Measurements from ENCODE around the gene HEYL.

Gene HEYL

DNA sequence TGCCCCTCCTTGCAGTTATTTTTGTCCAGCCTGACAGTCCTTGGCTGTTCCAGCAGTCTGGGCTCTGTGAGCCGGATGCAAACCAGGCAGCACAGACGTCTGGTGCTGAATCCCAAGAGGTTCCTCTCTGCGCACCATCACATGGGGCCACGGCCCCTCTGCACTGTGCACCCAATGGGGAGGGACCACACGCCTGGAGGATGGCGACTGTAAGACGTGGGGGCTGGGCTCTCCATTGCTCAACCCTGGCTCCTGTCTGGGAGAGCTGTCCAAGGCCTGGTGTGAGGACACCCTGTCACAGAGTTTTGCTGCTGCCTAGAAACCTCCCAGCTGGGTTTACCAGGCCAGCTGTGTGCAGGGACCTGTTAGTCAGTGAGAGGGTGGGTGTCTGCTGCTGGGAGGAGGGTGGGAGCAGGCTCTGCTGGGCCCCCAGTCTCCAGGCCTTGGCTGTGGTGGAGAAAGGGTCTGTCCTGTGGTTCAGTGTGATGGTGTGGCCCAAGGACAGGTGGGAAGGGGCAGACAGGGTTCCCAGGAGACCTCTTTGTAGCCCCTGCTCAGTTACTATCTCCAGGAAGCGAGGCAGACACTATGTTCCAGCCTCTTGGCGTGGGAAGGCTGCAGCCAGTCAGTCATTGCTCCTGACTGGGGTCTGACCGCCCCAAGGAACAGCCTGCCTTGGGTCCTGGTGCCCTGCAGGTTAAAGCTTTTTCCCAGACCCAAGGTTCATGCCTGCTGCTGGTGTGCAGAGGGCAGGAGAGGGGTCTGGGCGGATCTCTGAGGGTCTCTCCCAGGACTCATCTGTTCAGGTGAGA, 13.8 kb downstream of the HEYL start:
- Histone ChIP-seq H3K4me1 (ENCODE audit: control insufficient read depth, insufficient read depth, low read length, poor library complexity, severe bottlenecking) (no peaks in the 10 kb centered on the region), H3K36me3 (ENCODE audit: control insufficient read depth, insufficient read depth, low read length) (no peaks in the 10 kb centered on the region), H3K9me3 (ENCODE audit: control insufficient read depth, low read length) (no peaks in the 10 kb centered on the region), H3K27ac (ENCODE audit: low read depth, low read length, severe bottlenecking) (peak overlapping the region; percentile 39), H3K4me3 (ENCODE audit: extremely low read depth, insufficient read depth, low read length, poor library complexity, severe bottlenecking) (no peak overlapping the region)
- WGBS, 2 experiments (ENCODE audit: insufficient coverage in 2 of 2) = 74 to 84% methylated on average over 11 of the region's 11 CpGs

DNA sequence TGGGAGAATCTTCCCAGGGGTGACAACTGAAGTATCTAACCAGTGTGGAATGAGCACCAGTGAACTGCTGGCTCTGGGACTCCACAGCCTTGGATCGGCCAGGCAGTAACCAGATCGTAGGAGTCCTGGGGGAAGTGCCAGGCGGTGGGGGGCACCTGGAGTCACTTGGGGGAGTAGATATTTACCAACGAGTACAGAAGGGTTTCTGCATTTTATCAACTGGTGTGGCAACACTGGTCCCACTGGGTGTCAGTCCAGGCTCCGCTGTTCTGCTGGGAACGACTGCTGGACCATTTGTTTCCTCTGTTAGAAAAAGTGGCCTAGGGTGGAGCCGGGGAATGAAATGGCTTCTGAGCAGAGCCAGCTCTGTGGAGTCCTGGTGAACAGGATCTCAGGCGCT, 14.4 kb downstream of the HEYL start:
- Histone ChIP-seq H3K9me3 (ENCODE audit: control insufficient read depth, low read length) (no peaks in the 10 kb centered on the region), H3K36me3 (ENCODE audit: control insufficient read depth, insufficient read depth, low read length) (no peaks in the 10 kb centered on the region), H3K27ac (ENCODE audit: low read depth, low read length, severe bottlenecking) (peak overlapping the region; percentile 39), H3K4me3 (ENCODE audit: extremely low read depth, insufficient read depth, low read length, poor library complexity, severe bottlenecking) (no peak overlapping the region), H3K4me1 (ENCODE audit: control insufficient read depth, insufficient read depth, low read length, poor library complexity, severe bottlenecking) (no peaks in the 10 kb centered on the region)
- 69 to 76% methylated on average over 6 to 8 of the region's 8 CpGs for WGBS, 2 experiments (ENCODE audit: insufficient coverage in 2 of 2)

GRCh38 chr1:39623053-39623452, 16.4 kb downstream of the HEYL start:
- 83 to 89% methylated on average over 5 to 6 of the region's 6 CpGs for WGBS, 2 experiments (ENCODE audit: insufficient coverage in 2 of 2)
- H3K4me1 ChIP-seq (ENCODE audit: control insufficient read depth, insufficient read depth, low read length, poor library complexity, severe bottlenecking) = no peaks in the 10 kb centered on the region

DNA sequence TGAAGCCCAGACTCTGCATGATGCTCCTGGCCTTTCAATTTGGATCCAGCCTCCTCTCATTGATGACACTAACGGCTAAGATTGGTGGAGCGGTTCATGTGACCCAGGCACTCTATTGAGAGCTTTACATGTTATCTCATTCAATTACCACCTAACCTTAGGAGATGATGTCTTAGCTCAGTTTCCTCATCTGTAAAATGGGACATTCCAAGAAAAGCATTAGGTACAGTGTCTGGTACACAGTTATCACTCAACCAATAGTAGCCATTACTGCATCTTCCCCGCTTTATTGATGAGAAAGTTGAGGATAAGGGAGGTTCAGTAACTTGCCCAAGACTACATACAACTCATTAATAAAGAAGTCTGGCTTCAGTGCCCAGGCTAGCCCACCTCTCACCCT, 17.0 kb downstream of the HEYL start:
- Histone ChIP-seq H3K4me1 (ENCODE audit: control insufficient read depth, insufficient read depth, low read length, poor library complexity, severe bottlenecking) (no peaks in the 10 kb centered on the region), H3K27ac (ENCODE audit: low read depth, low read length, severe bottlenecking) (no peak overlapping the region), H3K9me3 (ENCODE audit: control insufficient read depth, low read length) (no peaks in the 10 kb centered on the region), H3K4me3 (ENCODE audit: extremely low read depth, insufficient read depth, low read length, poor library complexity, severe bottlenecking) (no peak overlapping the region), H3K36me3 (ENCODE audit: control insufficient read depth, insufficient read depth, low read length) (no peaks in the 10 kb centered on the region)
- 93 to 95% methylated on average over 2 of the region's 3 CpGs for WGBS, 2 experiments (ENCODE audit: insufficient coverage in 2 of 2)

More at GRCh38 chr1:39623053-39623452, 16.4 kb downstream of the HEYL start:
- H3K27ac ChIP-seq (ENCODE audit: low read depth, low read length, severe bottlenecking) = no peak overlapping the region
- no peaks in the 10 kb centered on the region for H3K9me3 ChIP-seq (ENCODE audit: control insufficient read depth, low read length)
- H3K4me3 ChIP-seq (ENCODE audit: extremely low read depth, insufficient read depth, low read length, poor library complexity, severe bottlenecking) = no peak overlapping the region
- no peaks in the 10 kb centered on the region for H3K36me3 ChIP-seq (ENCODE audit: control insufficient read depth, insufficient read depth, low read length)

DNA sequence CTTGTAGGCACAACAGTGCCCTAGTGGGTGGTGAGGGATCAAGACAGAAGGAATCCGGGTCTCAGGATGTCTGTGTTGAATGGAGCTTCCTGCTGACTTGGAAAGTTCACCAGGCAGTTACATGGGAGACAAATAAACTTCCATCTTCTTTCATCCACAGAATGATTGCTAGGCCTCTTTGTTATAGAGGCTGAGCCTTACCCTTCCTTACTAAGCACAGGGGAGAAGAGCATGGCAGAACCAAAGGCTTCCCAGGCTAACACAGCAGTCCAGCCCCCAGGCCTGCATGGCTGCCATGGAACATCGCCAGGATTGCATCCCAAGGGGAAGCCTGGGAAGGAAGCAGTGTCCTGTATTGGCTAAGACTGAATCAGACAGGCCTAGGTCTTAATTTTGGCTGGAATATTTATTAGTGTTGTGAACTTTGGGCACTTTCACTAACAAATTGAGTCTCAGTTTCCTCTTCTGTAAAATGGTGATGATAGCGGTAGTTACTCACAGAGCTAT, 18.7 kb downstream of the HEYL start:
- H3K9me3 ChIP-seq (ENCODE audit: control insufficient read depth, low read length) = no peaks in the 10 kb centered on the region
- H3K36me3 ChIP-seq (ENCODE audit: control insufficient read depth, insufficient read depth, low read length) = no peaks in the 10 kb centered on the region
- H3K4me3 ChIP-seq (ENCODE audit: extremely low read depth, insufficient read depth, low read length, poor library complexity, severe bottlenecking) = no peak overlapping the region
- no peaks in the 10 kb centered on the region for H3K4me1 ChIP-seq (ENCODE audit: control insufficient read depth, insufficient read depth, low read length, poor library complexity, severe bottlenecking)
- H3K27ac ChIP-seq (ENCODE audit: low read depth, low read length, severe bottlenecking) = no peak overlapping the region
- 88 to 90% methylated on average over 2 of the region's 3 CpGs for WGBS, 2 experiments (ENCODE audit: insufficient coverage in 2 of 2)

- peaks cover 5% of the 10 kb centered on the region for H3K4me1 ChIP-seq (ENCODE audit: control insufficient read depth, insufficient read depth, low read length, poor library complexity, severe bottlenecking)
- H3K27ac ChIP-seq (ENCODE audit: low read depth, low read length, severe bottlenecking) = no peak overlapping the region
- H3K9me3 ChIP-seq (ENCODE audit: control insufficient read depth, low read length) = no peaks in the 10 kb centered on the region
- no peaks in the 10 kb centered on the region for H3K36me3 ChIP-seq (ENCODE audit: control insufficient read depth, insufficient read depth, low read length)
- no peak overlapping the region for H3K4me3 ChIP-seq (ENCODE audit: extremely low read depth, insufficient read depth, low read length, poor library complexity, severe bottlenecking)
- 94 to 100% methylated on average over 1 to 2 of the region's 4 CpGs for WGBS, 2 experiments (ENCODE audit: insufficient coverage in 2 of 2)
Measured at GRCh38 chr1:39617488-39618049, 21.9 kb downstream of the HEYL start.

DNA sequence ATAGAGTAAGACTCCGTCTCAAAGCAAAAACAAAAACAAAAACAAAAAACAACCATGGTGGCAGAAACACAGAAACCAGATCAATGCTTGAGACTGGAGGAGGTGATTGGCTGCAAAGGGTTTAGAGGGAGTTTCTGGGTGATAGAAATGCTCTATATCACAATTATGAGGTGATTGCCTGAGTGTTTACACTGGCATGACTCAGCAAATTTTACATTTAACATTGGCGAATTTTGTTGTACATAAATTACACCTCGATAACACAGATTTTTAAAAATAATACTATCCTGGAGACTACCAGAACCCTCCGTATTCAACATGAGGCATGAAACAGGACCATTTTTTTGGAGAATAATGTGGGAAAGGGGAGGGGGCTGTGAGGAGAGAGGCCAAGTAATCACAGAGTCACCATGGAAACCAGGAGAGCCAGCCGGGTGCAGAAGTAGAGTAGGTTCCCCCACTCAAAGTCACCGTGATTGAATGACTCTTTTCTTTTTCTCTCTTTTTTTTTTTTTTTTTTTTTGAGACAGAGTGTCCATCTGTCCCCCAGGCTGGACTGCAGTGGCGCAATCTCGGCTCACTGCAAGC, 24.3 kb downstream of the HEYL start:
- Histone ChIP-seq H3K9me3 (ENCODE audit: control insufficient read depth, low read length) (no peaks in the 10 kb centered on the region), H3K36me3 (ENCODE audit: control insufficient read depth, insufficient read depth, low read length) (no peaks in the 10 kb centered on the region), H3K27ac (ENCODE audit: low read depth, low read length, severe bottlenecking) (no peak overlapping the region), H3K4me1 (ENCODE audit: control insufficient read depth, insufficient read depth, low read length, poor library complexity, severe bottlenecking) (peaks cover 5% of the 10 kb centered on the region), H3K4me3 (ENCODE audit: extremely low read depth, insufficient read depth, low read length, poor library complexity, severe bottlenecking) (no peak overlapping the region)
- 78 to 79% methylated on average over 1 to 3 of the region's 8 CpGs for WGBS, 2 experiments (ENCODE audit: insufficient coverage in 2 of 2)

- H3K4me1 ChIP-seq (ENCODE audit: control insufficient read depth, insufficient read depth, low read length, poor library complexity, severe bottlenecking) = peaks cover 5% of the 10 kb centered on the region
- H3K27ac ChIP-seq (ENCODE audit: low read depth, low read length, severe bottlenecking) = no peak overlapping the region
- 93 to 100% methylated on average over 5 to 6 of the region's 6 CpGs for WGBS, 2 experiments (ENCODE audit: insufficient coverage in 2 of 2)
- H3K9me3 ChIP-seq (ENCODE audit: control insufficient read depth, low read length) = no peaks in the 10 kb centered on the region
- no peaks in the 10 kb centered on the region for H3K36me3 ChIP-seq (ENCODE audit: control insufficient read depth, insufficient read depth, low read length)
- H3K4me3 ChIP-seq (ENCODE audit: extremely low read depth, insufficient read depth, low read length, poor library complexity, severe bottlenecking) = no peak overlapping the region
Measured at GRCh38 chr1:39614488-39614887, 25.0 kb downstream of the HEYL start.

DNA sequence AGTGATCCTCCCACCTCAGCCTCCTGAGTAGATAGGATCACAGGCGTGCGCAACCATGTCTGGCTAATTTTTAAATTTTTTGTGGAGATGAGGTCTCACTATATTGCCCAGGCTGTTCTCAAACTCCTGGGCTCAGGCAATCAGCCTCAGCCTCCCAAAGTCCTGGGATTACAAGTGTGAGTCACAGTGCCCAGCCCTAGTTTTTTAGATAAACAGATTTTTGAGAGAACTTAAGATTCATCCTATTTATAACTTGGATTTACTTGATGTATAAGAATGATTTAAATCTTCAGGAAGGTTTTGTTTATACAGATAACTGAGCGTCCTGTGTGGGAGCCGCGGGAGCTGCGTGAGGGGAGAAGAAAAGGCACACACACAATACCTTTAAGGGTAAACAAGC, 26.2 kb downstream of the HEYL start:
- Histone ChIP-seq H3K36me3 (ENCODE audit: control insufficient read depth, insufficient read depth, low read length) (no peaks in the 10 kb centered on the region), H3K27ac (ENCODE audit: low read depth, low read length, severe bottlenecking) (no peak overlapping the region), H3K4me1 (ENCODE audit: control insufficient read depth, insufficient read depth, low read length, poor library complexity, severe bottlenecking) (peaks cover 5% of the 10 kb centered on the region), H3K4me3 (ENCODE audit: extremely low read depth, insufficient read depth, low read length, poor library complexity, severe bottlenecking) (no peak overlapping the region), H3K9me3 (ENCODE audit: control insufficient read depth, low read length) (no peaks in the 10 kb centered on the region)
- WGBS, 2 experiments (ENCODE audit: insufficient coverage in 2 of 2) = 88% methylated on average over 4 of the region's 6 CpGs; no CpG with 5 or more reads in 1 of the 2 experiments

GRCh38 chr1:39609618-39610331, 29.7 kb downstream of the HEYL start:
- H3K4me3 ChIP-seq (ENCODE audit: extremely low read depth, insufficient read depth, low read length, poor library complexity, severe bottlenecking) = no peak overlapping the region
- 16 to 23% methylated on average over 40 of the region's 42 CpGs for WGBS, 2 experiments (ENCODE audit: insufficient coverage in 2 of 2)

More at GRCh38 chr1:39609618-39610331, 29.7 kb downstream of the HEYL start:
- Histone ChIP-seq H3K27ac (ENCODE audit: low read depth, low read length, severe bottlenecking) (no peak overlapping the region), H3K4me1 (ENCODE audit: control insufficient read depth, insufficient read depth, low read length, poor library complexity, severe bottlenecking) (peaks cover 5% of the 10 kb centered on the region), H3K9me3 (ENCODE audit: control insufficient read depth, low read length) (no peaks in the 10 kb centered on the region), H3K36me3 (ENCODE audit: control insufficient read depth, insufficient read depth, low read length) (no peaks in the 10 kb centered on the region)

Data from mesodermal cell (in vitro differentiated cells).